ENCODE measurements around the gene SEMA3A.
"Not testable (repeated sequence)": the region's sequence is repeated elsewhere in the genome, so short reads cannot be mapped to it uniquely, and the experiment has no call there.

SEMA3A gene

DNA sequence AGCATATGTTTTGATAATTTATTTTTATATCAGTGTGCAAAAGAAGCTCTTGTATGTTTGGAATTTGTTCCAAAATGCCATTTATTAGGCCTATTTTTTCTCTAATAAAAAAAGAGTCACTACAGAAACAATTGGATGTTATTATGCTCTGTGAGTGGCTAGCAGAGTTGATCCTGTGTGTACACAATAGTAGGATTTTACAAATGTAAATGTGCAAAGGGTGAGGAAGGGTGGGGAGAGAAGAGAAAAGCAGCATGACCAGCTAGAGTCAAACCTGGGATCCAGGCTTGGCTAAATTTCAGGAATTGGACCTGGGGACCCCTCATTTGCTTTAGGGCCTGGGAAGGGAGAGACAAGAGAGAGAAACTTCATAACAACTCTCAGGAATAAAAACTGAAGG lies 32.5 kb downstream of the SEMA3A start:
- H3K9me3 Mint-ChIP-seq = no peaks in the 10 kb centered on the region
- H3K4me3 Mint-ChIP-seq = no peak overlapping the region
- no peaks in the 10 kb centered on the region for H3K27me3 Mint-ChIP-seq (ENCODE audit: low read depth, poor library complexity)
- TF ChIP-seq CTCF (IDR thresholded peaks at IDR 0.05) = no peak
- no peaks in the 10 kb centered on the region for H3K36me3 Mint-ChIP-seq (ENCODE audit: low read depth)
- H3K4me1 Mint-ChIP-seq = peaks cover 4% of the 10 kb centered on the region
- DNase-seq = no peak
- H3K27ac Mint-ChIP-seq = peak overlapping the region; percentile 77

DNA sequence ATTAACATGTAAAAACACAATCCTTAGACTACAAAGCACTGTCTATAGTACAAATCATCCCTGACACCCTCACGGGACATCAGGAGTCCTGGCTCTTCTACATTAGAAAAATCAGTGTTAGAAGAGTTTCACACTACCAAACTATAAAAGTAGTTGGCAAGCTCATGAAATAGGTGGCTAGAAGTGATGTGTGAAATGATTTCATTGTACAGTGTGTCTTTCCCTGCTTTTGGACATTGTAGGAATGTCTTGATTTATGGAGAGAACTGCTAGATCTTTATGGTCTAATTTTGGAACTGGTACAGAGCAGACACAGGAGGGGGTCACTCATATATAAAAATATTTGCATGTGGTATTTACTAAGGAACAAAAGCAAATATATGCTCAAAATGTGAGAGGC lies 33.2 kb downstream of the SEMA3A start:
- DNase-seq = no peak
- H3K36me3 Mint-ChIP-seq (ENCODE audit: low read depth) = no peaks in the 10 kb centered on the region
- H3K4me1 Mint-ChIP-seq = peaks cover 4% of the 10 kb centered on the region
- no peaks in the 10 kb centered on the region for H3K27me3 Mint-ChIP-seq (ENCODE audit: low read depth, poor library complexity)
- no peak overlapping the region for H3K4me3 Mint-ChIP-seq
- H3K27ac Mint-ChIP-seq = no peak overlapping the region
- no peaks in the 10 kb centered on the region for H3K9me3 Mint-ChIP-seq
- TF ChIP-seq CTCF (IDR thresholded peaks at IDR 0.05) = no peak

DNA sequence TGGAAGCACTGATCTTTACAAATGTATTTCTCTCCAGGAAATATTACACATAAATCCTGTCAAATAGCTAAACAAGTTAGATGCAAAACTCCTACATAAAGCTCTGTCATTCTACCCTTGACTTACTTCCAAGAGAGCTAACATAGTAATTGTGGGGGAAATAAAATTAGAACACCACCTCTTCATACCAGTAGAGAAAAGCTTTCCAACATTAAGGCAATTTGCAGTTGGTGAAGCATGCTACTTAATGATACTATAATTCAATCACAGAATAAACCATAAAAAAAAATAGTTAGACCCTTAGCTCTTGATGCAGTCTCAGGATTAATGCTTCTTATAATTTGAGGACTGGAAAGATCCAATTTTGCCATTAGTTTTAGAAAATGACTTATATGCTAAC lies 35.2 kb downstream of the SEMA3A start:
- Mint-ChIP-seq H3K4me3 (no peak overlapping the region), H3K4me1 (peaks cover 4% of the 10 kb centered on the region), H3K27me3 (ENCODE audit: low read depth, poor library complexity) (no peaks in the 10 kb centered on the region), H3K27ac (no peak overlapping the region), H3K36me3 (ENCODE audit: low read depth) (no peaks in the 10 kb centered on the region), H3K9me3 (no peaks in the 10 kb centered on the region)
- DNase-seq = no peak
- no peak for TF ChIP-seq CTCF (IDR thresholded peaks at IDR 0.05)

- H3K9me3 Mint-ChIP-seq = peaks cover 4% of the 10 kb centered on the region
- H3K4me3 Mint-ChIP-seq = no peak overlapping the region
- TF ChIP-seq CTCF (IDR thresholded peaks at IDR 0.05) = no peak
- DNase-seq = no peak
- H3K27ac Mint-ChIP-seq = no peak overlapping the region
- H3K4me1 Mint-ChIP-seq = peaks cover 4% of the 10 kb centered on the region
- no peaks in the 10 kb centered on the region for H3K27me3 Mint-ChIP-seq (ENCODE audit: low read depth, poor library complexity)
- H3K36me3 Mint-ChIP-seq (ENCODE audit: low read depth) = no peaks in the 10 kb centered on the region
Measured at GRCh38 chr7:84157171-84157570, 37.4 kb downstream of the SEMA3A start.

- DNase-seq = no peak
- H3K9me3 Mint-ChIP-seq = peaks cover 7% of the 10 kb centered on the region
- H3K27me3 Mint-ChIP-seq (ENCODE audit: low read depth, poor library complexity) = no peaks in the 10 kb centered on the region
- H3K4me1 Mint-ChIP-seq = peaks cover 6% of the 10 kb centered on the region
- H3K27ac Mint-ChIP-seq = no peak overlapping the region
- no peak overlapping the region for H3K4me3 Mint-ChIP-seq
- H3K36me3 Mint-ChIP-seq (ENCODE audit: low read depth) = no peaks in the 10 kb centered on the region
- no peak for TF ChIP-seq CTCF (IDR thresholded peaks at IDR 0.05)
Measured at GRCh38 chr7:84154991-84155781, 39.4 kb downstream of the SEMA3A start.

DNA sequence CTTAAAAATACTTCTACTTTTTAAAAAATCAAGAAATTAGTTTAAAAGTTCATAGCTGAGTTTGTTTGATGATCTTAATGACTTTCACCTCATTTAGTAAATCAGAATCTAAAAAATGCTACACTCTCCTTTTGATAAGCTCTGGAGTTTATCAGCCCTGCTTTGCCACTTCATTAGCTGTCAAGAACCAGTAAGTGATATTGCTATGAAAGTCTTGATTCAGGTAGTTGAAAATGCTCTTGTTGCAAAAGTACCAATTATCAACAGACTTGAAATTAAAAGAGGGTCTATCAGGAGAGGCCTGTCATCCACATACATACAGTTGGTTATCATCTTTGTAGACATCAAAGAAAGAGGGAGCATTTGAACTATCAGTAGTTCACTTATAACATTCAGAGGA lies 41.6 kb downstream of the SEMA3A start:
- H3K27me3 Mint-ChIP-seq (ENCODE audit: low read depth, poor library complexity) = no peaks in the 10 kb centered on the region
- no peak for TF ChIP-seq CTCF (IDR thresholded peaks at IDR 0.05)
- H3K4me1 Mint-ChIP-seq = peaks cover 24% of the 10 kb centered on the region
- DNase-seq = no peak
- H3K4me3 Mint-ChIP-seq = no peak overlapping the region
- H3K27ac Mint-ChIP-seq = no peak overlapping the region
- no peaks in the 10 kb centered on the region for H3K36me3 Mint-ChIP-seq (ENCODE audit: low read depth)
- peaks cover 7% of the 10 kb centered on the region for H3K9me3 Mint-ChIP-seq

DNA sequence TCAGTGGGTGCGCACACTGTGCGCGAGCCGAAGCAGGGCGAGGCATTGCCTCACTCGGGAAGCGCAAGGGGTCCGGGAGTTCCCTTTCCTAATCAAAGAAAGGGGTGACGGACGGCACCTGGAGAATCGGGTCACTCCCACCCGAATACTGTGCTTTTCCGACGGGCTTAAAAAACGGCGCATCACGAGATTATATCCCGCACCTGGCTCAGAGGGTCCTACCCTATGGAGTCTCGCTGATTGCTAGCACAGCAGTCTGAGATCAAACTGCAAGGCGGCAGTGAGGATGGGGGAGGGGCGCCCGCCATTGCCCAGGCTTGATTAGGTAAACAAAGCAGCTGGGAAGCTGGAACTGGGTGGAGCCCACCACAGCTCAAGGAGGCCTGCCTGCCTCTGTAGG lies 44.2 kb downstream of the SEMA3A start:
- H3K27me3 Mint-ChIP-seq (ENCODE audit: low read depth, poor library complexity); H3K36me3 Mint-ChIP-seq (ENCODE audit: low read depth); H3K9me3 Mint-ChIP-seq: not testable (repeated sequence)
- Mint-ChIP-seq H3K4me1 (peaks cover 46% of the 10 kb centered on the region), H3K27ac (peak overlapping the region; percentile 98), H3K4me3 (peak overlapping the region; percentile 96)
- DNase-seq = peak; percentile 70

All from nephron progenitor cell (in vitro differentiated cells).